ENCODE results near the gene HTRA3.
A peak's percentile ranks its signal among the peaks of the same experiment; 100 is the strongest.
"Not testable (repeated sequence)": the region's sequence is repeated elsewhere in the genome, so short reads cannot be mapped to it uniquely, and the experiment has no call there.

Gene HTRA3

DNA sequence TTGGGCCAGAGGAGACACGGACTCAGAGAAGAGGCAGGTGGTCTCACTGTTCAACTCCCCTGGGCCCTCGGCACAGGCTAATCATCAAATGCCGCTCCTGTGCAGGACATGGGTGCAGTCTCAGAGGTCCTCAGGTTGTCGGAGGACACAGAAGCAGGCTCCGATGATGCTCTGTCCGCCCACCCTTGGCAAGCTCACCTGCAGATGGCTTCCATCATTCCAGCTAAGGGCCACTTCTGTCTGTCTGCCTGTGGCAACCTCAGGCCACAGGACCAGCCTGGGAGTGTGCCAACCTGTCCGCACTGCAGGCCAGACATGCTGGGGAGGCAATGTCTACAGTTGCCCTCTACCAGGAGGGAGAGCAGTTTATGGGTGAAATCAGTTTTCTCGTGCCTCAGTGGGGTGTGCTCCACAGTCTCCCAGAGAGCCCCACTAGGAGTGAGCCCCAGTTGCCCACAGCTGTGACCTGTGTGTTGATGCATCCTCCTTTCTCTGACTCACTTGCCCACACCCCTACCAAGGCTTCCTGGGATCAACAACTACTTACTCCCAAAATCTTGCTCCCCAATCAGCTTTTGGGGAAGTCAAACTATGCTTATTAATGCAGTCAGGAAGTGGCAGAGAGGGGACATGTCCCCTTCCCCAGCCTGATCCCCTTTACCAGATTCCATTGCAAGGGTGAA is 55.9 kb downstream of the HTRA3 start:
- DNase-seq (ENCODE audit: low spot score) = no peak

DNA sequence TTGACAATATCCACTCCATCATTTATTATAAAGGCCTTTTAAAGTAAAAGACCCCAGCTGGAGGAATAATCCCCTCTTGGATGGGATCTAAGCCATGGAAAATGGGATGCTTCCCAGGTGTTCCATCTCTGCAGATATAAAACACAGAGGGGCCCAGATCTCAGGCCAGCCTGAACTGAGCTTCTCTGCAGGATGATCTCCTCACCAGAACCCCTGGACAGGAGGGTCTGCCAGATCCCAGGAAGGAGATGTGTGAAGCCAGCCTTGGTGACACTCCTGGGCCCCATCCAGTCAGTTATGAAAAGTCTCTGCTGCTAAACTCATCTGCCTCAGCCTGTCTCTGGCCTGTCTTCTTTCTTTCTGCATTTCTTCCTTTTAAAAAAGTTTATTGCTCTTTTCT is 56.7 kb downstream of the HTRA3 start:
- no peak for DNase-seq (ENCODE audit: low spot score)

DNA sequence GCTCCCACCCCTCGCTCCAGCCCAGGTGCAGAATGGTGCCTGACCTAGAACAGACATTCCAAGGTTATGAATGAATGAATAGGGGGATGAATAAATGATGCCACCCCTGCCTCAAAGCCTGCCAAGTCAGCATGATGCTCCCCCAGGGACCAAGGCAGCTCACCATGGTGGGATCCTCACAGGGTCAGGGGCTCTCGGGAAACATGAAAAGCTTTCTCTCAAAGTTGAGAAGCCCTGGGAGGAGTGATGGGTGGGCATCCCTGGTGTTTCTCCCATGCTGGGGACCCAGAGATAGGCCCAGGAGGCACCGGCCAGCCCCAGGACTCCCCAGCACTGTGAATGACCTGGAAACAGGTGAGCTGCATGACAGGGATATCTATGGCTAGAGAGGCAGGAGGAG is 58.9 kb downstream of the HTRA3 start:
- DNase-seq (ENCODE audit: low spot score) = no peak

DNA sequence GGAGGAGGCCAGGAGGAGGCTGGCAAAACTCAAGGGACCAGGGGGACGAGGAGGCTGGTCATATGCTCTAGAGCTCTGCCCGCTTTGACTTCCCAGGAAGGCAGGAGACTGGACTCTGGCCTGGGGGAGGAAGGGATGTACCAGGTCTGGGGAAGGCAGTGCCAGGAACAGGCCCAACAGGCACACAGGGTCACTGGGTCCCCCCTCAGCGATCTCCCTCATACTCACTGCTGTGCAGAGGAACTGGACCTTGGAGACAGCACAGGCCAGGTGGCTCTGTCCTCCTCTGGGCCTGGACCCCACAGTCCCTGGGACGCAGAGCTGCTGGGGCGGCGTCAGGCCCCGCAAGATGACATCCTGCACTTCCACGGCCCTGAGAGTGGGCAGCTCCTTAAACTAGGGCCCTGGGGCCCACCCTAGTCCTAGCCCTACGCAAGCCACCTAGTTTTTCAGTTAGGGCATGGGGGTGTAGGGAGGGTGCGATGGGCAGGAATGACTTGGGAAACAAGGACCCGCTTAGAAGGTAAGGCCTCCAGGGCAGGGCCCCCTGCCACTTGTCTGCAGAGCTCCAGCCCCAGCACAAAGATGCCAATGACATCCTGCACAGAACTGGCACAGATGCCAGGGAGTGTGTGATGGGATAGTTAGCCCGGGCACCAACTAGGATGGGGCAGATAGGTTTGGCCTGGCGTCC is 59.5 kb downstream of the HTRA3 start:
- no peak for DNase-seq (ENCODE audit: low spot score)

DNA sequence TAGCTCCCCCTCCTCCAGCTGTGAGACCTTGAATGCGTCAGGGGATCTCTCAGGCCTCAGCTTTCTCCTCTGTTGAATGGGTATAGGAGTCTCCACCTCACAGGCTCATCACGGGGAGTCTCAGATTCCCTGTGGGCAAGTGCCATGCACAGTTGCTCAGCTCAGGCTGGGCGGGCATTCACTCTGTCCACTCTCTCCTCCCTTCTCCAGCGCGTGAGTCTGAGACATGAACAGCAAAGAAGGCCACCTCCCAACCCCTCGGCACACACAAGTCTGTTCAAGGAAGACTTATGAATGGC is 60.0 kb downstream of the HTRA3 start:
- no peak for DNase-seq (ENCODE audit: low spot score)

DNA sequence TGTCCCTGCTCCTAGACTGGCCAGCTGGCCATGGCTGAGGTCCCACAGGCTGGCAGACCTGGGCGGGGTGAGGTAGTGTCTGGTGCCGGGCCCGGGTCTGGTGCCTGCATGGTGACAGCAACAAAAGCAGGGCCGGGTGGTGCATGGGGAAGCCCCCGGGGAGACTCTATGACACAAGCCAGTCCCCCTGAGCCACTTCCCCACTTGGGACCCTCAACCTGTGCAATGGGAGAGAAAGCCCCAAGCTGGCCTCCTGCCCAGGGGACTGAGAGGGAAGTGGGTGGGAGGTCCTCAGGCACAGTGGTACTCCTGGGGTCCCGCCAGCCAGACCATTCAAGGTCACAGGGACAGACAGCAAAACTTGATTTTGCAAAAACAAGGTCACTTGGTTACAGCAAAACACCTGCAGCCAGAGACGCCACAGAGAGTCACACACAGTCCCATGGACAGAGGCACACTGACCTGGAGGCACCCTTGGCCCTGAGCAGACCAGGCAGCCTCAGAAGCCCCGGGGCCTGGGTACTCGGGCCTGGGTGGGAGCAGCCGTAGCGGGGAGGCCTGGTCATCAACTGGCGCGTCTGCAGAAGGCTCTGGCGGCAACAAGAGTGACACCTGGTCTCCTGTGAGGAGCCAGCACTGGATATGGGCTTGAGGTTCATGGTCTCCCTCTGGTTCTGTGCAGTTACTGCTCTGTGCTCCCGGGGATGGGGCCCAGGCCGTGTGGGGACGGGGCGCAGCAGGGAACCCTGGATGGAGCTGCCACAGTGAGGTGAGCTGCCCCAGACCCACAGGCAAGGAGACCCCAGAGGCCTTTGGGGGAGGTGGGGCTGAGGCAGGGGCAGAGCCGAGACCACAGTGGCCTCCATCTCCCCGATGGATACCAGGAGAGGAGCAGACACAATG is 60.6 kb downstream of the HTRA3 start:
- DNase-seq (ENCODE audit: low spot score) = no peak

DNA sequence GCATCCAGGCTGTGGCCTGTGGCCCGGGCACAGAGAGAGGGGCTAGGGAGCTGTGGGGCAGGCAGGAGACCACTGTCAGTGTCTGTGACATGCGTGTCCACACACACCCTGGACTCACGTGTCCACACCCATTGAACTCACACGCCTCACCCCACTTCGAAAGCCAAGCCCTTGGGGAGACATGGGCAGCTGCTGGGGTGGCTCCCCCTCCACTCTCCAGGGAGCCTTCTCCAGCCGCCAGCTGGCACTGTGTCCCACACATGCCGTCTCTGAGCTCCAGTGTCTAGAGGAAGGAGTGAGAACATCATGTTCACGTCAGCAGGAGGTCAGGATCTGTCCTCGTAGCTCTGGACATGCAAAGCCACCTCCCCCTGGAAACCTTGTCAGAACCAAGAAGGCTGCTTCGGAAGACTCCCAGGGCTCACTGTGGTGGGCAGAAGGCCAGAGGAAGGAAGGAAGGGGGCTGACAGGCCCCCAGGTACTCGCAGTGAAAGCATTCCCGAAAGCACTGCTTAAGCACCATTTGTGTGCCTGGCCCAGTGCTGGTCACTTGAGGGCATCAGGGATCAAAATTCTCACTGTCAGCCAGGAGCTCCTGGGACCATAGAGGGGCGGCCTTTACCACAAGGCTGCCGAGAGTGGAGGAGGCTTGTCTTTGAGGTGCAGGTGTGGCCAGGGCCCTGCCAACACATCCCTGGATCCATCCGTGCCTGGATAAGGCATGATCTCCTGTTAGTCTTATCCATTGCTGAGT is 61.4 kb downstream of the HTRA3 start:
- DNase-seq (ENCODE audit: low spot score) = peak; percentile 18

DNA sequence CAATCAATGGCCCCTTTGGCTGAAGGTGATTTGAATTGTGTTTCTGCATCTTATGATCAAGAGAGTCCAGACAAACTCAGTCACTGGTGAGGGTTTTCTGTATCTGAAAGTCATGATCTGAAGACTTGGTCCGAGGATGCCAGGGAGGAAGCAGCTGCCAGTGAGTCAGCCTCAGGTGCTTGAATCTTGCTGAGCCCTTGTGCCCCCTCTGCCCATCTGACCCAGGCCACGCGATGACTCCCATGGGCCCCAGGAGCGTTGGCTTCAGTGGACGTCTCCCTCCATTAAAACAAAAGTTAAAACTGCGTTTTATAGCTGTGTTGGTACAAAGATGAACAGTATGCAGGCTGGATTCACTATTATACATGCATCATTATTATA is 62.0 kb downstream of the HTRA3 start:
- no peak for DNase-seq (ENCODE audit: low spot score)

GRCh38 chr4:8332038-8332857 is 62.7 kb downstream of the HTRA3 start:
- DNase-seq (ENCODE audit: low spot score) = no peak

DNA sequence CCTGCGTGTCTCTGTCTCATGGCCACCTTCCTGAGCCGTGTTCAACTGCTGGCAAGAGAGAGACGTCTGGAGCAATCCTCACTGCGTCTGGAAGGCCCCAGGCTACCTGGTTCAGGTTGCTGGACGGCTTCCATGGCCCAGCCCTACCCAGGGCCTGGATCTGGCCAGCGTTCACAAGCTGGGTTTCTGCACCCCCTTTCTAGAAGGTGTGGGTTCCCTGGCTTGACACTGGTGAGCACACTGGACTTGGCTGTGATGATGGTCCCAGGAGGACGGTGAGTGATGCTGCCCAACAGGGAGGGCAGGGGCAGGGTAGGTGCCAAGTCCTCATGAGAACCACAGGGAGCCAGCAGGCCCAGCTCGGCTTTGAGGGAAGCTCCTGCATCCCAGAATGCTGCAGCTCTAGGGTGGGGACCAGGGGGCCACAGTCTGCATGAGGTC is 63.4 kb downstream of the HTRA3 start:
- DNase-seq (ENCODE audit: low spot score) = no peak

- DNase-seq (ENCODE audit: low spot score) = no peak
Measured at GRCh38 chr4:8333726-8334460, 64.3 kb downstream of the HTRA3 start.

DNA sequence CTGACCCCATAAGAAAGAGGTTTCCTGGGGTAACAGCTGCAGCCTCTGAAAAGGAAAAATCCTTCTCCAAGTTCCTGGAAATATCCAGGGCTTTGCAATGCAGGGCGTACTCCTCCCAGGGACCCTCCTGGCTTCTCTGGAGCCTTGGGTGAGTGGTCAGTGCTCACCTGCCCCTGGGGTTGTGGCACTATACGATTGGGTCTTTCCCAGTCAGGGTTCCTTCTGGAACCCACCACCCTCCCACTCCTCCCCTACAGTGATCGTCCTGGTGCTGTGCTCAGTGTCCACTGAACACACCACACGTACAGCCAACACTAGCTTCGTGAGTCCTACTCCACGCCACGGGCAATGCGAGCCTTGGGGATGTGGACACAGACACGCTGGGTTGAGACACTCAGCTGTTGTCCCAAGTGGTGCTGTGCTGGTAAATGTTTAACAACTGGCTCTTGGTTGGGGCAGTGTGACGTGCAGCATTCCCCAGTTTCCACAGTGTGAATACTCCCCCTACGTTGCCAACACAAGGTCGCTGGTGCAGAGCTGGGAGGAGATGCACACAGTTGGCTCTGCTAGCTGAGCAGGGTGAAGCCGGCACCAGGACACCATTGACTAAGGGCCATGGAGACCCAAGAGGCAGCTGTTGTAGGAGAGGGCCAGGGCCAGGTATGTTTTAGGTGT is 65.4 kb downstream of the HTRA3 start:
- DNase-seq (ENCODE audit: low spot score) = no peak

DNA sequence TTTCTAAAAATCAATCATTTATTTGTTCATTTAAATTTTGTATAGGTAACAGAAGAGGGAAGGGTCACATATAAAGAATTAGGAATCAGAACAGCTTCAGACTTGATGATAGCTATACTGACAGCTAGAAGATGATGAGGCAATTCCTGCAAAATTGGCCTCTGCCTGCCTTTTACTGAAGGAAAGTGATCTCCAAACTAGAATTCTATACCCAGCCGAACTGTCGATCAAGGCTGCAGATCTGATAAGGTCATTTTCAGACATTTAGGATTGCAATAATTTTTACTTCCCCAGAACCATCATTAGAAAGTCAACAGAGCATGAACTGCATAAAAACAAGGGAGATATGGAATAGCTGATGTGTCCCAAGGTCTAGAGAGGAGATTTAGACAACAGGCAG is 66.3 kb downstream of the HTRA3 start:
- no peak for DNase-seq (ENCODE audit: low spot score)

DNA sequence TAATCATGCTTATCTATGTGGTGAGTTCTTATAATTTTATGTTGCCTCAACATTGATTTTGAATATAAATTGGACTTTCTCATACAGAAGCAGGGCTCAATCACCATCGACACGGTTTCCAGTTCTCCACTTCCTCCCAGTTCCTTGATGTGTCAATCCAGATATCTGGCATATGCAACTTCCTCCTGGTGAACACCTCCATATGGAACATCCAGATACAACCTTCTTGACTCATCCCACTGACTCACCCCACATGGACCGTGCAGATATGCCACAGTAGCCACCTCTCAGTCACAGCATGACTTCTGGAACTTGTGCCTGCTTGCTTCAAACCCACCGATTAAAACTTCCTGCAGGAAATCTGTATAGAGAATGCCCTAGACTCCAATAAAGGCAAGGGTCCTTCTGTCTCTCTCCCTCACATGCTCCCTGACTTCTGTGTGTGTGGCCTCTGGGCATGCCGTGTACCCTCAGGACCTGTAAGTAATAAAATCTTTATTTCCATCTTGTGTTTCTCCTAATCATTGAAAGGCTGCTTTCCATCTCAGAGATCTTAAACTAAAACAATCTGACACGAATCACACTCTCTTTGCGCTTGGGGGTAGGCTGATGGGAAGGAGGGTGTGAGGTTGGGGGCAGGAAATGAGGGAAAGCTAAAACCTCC is 67.0 kb downstream of the HTRA3 start:
- no peak for DNase-seq (ENCODE audit: low spot score)

- DNase-seq (ENCODE audit: low spot score) = no peak
Measured at GRCh38 chr4:8338351-8338961, 68.9 kb downstream of the HTRA3 start.

GRCh38 chr4:8340781-8341241 is 71.3 kb downstream of the HTRA3 start:
- peak; percentile 78 for DNase-seq (ENCODE audit: low spot score)

- not testable (repeated sequence) for DNase-seq (ENCODE audit: low spot score)
Measured at GRCh38 chr4:8341281-8341680, 71.7 kb downstream of the HTRA3 start.

DNA sequence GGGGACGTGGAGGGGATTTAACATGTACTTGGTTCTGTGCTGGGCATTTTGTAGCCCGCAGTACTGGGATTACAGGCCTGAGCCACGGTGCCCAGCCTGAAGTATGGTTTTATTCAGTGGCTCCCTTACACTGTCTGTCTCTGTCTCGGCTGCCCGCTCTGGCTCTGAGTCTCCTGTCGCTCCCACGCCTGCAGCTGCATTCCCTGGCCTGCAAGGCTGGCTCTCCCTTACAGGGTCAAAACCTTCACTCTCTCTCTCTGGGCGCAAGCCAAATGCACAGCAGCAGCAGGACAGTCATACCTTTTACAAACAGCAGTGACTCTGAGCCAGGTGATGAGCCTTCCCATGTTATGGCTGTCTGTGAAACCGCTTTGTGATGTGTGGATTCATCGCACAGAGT is 72.1 kb downstream of the HTRA3 start:
- peak; percentile 56 for DNase-seq (ENCODE audit: low spot score)

- DNase-seq (ENCODE audit: low spot score) = no peak
Measured at GRCh38 chr4:8342651-8343261, 73.2 kb downstream of the HTRA3 start.
